NCI-H510A treated with DMSO at 0.1 percent for 48 hours (cell line): Measurements from ENCODE around the gene AP5S1.

Experiments used
- DNase-seq: peaks from one replicate; lab custom pipeline; 2025; lab: John Stamatoyannopoulos, UW

Gene AP5S1, protein sequence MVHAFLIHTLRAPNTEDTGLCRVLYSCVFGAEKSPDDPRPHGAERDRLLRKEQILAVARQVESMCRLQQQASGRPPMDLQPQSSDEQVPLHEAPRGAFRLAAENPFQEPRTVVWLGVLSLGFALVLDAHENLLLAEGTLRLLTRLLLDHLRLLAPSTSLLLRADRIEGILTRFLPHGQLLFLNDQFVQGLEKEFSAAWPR

DNA sequence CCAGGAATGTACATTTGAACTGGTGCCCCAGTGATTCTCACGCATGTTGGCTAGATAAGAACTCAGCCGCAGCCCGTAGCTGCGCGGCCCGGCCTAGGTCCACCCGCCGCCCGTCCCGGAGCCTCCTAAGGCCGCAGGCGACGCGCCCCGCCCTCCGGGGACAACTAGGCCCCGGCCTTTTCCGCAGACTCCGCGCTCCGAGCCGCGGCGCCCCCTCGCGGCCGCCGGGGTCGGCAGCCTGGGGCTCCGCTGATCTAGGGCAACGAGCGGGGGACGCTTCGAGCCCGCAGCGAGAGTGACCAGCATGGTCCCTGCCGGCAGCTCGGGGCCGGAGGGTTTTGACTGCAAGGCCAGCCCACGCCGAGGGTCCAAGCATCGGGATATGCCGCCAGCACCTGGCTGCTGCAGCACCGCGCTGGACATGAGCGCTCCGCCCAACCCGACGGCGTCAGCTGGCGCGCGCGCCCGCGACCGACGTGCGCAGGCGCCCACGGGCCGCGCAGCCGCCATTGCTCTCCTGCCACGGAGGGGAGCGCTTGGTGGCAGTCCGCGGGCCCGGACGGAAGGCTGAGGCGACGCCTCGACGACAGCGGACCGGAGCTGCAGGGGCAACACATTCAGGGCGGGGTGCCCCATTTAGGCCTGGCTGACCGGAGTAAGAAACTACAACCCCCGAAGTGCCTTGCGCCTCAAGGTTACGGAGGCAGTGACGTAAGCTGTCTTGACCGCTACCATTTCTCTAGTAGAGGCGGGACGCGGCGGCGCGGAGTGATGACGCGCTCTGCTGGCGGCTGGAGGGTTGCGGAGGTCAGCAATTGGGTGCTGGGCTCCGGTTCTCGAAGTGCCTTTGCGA lies at the start of gene AP5S1:
AP5S1 (plus strand) TSS at position 500 of the 853 bp plus-strand sequence. CDS start 1,571 bp downstream, outside the sequence.
- DNase-seq = peak; percentile 97

DNA sequence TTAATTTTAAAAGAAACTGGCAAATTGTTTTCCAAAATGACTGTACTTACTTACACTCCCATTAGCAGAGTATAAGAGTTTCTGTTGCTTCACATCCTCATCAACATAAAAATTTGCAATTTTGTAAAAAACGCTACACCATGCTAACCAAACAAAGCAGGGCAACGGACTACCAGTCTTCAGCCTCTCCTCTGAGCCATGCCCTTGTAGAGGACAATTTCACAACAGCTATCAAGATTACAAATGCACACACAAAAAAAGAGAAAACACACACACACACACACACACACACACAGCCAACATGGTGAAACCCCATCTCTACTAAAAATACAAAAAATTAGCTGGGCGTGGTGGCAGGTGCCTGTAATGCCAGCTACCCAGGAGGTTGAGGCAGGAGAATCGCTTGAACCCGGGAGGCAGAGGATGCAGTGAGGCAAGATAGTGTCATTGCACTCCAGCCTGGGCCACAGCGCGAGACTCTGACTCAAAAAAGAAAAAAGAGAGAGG lies 48.7 kb upstream of the AP5S1 start:
- DNase-seq = no peak

DNA sequence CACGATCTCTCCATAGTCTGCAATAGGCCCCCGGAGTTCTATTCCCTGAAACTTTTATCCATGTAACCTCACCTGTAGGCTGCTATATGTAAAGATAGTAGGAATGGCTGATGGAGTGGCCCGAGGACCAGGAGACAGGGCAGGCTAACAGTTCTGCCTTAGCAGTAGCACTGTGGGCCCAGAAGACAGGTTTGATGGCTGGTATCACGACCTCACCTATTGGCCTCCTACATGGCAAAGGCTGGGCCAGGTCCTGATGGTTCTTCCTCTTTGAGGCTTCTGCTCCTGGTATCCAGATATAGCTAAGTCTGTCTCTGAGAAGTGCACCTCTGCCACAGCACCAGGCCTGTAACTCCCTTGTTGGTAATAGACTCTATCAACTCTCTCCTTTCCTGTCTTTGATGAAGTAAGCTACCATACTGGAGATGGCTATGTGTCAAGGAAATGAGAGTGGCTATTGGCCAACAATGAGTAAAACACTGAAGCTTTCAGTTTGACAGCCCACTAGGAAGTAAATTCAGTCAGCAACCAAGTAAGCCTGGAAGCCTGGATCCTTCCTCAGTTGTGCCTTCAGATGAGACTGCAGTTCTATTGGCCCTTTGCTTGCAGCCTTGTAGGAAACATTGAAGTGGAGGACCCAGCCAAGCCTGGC lies 44.8 kb upstream of the AP5S1 start:
- no peak for DNase-seq

DNA sequence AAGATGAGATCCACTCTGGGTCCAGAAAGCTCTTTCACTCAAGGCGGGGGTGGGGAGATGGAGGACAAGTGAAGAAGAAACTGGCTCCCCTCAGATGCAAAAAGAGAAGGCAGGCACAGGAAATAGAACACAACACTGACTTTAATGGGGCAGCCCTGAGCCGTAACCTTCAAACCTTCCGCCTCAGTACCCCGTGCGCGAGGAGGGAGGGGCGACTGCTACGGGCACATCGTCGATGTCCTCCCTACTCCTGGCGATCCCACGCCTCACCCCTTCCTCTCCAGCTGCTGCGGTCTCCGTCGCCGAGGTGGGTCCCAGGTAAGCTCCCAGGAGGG lies 43.0 kb upstream of the AP5S1 start:
- peak; percentile 73 for DNase-seq

DNA sequence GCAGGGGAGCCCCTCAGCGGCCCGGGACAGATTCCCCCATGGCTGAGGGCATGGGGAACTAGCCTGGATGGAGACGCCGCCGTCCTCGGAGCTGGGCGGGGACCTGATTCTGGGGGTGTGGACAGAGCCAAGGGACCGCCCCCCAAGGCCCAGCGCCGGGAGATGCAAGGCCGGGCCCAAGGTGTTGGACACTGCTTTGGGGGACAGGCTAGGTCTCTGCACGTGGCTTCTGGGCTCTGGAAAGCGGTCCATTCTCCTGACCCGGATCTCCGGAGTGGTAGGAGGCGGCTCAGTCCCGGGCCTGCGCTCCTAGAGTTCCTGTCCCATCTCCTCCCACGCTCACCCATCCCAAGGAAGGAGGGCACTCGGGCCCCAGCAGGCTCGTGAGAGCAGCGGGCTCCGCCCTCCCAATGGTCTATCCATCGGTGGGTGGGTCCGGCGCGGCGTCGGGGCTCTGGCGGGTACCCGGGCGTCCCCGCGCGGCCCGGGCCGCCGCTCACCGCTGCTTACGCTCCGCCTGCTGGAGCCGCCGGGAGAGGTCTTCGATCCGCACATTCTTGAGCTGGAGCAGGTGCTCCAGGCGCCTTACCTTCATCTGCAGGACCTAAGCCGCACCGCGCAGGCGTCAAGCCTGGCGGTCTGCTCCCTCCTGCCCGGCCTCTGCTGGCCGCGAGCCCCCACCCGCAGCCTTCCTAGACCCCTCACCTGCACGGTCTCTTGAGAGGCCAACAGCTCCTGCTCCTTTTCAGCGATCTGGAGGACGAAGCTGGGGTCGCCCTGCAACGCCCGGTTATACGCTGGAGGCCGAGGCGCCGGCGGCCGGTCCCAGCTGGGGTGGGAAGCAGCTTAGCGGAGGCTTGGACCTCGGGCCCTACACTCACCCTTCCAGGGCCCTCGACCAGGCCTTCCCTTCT lies 42.4 kb upstream of the AP5S1 start:
- peak; percentile 89 for DNase-seq

DNA sequence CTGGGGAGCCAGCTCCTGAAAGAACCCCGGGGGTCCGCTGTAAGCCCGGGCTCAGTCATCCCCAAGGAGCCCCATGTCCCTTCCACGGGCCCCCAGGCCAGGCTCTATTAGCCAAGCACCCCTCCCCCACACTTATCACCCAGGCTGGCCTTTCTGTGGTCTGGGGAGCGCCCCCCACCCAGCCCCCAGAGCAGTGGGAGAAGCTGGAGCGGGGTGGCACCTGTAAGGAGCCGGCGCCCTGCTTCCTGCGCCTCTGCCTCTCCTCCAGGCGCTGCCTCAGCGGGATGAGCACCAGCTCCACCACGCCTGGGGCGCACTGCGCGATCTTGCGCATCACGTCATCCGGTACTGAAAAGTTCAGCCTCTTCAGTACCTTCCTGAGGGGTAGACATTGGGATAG lies 41.4 kb upstream of the AP5S1 start:
- no peak for DNase-seq

DNA sequence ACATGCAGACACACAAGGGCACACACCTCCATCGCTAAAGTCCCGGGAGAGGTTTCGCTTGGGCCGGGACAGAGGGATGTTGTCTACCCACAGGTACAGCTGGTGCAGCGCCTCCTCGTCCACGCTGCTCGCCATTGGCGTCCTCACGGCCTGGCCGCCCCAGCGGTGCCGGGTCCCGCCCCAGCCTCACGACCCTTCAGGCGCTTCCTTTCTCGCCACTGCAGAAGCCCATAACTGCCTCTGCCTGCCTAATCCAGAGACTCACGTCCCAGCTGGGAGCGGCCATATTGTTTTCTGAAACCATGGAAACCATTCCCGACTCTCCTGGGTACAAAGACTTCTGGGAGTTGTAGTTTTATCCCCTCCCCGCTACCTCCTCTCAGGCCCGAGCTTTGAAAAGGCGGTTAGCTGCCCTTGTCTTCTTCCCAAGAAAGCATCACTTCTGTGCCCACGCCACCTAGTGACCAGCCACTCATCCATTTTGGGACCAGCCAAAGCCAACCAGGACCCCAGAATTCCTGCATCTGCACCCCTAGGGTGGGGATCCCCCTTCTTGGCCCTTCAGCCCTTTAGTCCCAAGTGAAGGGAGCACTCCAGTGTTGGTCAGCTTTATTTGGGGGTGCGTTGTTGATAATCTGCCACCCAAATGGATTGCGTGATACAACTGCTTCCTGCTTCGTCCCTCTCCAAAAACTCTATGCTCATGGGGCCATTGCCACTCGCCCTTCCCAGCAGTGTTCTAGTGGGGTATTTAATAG lies 39.0 kb upstream of the AP5S1 start, which contains the start of gene SPEF1:
SPEF1 (minus strand) TSS at position 296 of the 758 bp plus-strand sequence; CDS start at position 135, 161 bp downstream.
- DNase-seq = peak; percentile 98

DNA sequence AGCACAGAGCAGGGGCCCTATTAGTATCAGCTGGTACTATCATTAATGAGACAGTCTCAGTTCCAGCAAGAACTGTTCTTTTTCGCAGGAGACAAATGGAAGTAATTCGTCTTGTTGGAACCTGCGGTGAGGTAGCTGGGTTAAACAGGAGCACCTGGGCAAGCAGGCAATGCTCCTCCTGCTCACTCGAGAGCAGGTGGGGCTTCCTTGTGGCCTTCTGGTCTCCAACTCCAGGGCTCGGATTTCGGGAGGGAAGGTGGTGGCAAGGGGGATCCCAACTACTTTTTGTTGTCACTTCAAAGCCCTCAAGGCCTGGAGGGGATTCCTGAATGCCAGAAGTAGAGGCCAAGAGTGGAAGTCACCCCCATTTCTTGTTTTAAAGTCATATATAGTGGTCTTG lies 37.8 kb upstream of the AP5S1 start:
- DNase-seq = peak; percentile 63

DNA sequence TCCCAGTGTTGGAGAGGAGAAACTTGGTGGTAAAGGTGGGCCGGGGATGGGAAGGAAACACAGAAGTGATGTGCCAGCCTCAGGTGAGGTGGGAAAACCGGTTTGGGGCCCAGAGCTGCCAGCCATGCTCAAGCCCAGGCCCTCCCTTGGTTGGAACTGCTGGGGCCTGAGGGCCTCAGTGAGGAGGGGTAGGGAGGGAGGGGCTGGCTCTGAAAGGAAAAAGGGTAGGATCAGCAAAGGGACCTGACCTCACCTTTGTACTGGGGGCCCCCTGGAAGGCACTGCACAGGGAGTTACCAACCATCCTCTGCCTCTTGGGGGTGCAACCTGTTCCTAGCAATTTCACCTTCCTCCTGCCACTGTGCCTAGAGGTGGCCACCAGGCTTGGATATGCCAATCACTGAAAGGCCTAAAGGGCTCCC lies 37.3 kb upstream of the AP5S1 start:
- DNase-seq = peak; percentile 72

DNA sequence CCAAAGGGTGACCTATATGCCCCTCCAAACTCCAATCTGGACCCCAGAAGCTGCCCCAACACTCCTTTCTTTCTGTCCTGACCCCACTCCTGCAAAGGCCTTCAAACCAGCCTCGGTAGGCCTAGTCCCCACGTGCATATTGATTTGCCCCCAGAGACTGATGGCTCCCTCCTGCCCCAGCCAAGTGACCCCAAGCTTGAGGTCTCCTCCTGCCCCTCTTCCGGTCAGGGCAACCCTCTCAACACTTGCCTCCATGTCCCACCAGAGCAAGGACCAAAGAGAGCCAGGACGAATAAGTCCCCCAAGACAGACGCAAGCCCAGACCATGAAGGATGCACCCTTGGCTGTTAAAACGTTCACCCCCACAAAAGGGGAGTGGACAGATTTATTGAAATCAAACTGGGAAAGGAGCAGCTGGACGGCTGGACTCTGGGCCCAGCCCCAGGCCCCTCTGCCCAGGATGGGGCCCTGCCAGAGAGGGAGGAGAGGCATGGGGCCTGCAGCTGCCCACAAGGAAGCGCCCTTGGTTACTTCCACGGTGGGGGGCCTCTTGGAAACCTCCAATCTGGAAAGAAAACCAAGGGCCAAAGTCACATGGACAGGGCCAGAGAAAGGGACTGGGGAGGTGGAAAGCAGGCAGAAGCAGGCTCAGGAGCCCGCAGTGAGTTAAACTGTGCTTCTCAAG lies 36.7 kb upstream of the AP5S1 start:
- DNase-seq = no peak

DNA sequence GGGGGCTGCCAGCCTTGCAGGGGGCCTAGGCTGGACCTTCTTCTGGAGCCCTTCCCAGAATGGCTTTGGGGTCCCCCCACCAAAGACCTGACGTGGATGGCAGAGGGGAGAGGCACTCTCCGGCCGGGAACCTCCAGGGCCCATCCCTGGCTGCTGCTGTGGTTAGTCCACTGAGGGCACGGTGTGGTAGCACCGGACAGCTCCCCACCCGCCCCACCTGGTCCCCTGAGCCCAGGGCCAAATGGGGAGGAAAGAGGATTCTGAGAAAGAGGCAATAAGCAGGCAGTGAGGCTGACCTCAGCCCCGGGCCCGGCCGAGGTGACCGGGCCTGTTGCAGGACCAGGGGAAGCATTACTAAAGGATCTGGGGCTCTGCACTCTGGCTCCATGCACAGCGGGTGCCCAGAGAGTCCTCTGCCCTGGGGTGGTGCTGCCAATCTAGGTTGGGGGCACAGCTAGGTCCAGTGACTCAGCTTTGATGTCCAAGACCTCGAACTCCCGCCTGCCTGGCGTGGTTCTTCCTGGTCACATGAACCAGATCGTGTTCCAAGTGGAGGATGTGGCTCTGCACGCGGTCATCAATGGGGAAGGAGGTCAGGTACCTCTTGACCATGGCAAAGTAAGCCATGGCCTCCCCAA lies 36.0 kb upstream of the AP5S1 start:
- no peak for DNase-seq

DNA sequence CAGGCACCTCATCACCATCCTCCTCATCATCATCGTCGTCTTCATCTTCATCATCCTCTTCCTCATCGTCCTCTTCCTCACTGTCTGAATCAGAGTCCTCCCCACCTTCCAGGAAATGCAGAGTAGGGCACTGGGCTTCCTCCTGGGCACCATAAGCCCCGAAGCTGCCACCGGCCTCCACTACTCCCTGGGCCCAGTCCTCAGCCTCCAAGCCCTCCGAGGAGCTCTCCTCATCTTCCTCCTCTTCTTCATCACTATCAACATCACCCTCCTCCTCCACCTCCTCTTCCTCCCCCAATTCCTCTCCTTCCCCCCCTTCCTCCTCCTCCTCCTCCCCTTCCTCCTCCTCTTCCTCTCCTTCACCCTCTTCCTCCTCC lies 35.5 kb upstream of the AP5S1 start:
- DNase-seq = no peak

DNA sequence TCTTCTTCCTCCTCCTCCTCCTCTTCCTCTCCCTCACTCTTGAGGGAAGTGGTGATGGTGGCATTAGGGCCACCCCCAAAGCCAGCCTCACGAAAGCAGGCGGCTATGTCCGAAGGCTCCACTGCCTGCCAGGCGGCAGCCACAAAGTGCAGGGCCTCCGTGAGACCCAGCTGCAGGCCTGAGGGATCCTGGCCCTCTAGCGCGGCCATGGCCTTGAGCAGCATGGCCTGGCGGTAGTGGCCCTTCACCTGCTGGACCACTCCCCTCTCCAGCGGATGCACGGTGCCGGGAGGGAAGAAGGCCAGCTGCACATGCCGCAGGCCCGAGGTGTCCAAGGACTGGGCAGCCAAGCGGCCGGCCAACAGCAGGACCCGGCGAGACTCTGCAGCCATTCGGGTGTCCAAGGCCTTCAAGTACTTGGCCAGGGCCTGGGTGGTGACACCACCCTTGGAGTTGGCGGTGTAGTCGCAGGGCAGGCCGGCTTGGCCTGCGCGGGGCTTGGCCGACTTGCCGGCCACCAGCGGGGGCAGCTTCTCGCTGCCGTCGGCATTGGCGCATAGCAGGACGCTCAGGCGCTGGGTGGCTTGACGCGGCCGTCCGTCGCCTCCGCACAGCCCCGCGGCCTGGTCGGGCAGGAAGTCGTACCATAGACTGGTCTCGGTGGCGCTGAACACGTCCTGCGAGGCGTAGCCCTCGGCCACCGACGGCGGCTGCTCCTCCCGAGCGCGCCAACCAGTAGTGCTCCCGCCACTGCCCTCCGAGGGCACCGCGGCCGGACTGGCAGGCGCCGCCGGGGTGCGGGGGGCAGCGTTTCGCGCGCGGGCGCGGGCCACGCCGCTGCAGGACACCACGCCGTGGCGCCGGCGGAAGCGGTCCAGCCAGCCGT lies 34.9 kb upstream of the AP5S1 start:
- no peak for DNase-seq

DNA sequence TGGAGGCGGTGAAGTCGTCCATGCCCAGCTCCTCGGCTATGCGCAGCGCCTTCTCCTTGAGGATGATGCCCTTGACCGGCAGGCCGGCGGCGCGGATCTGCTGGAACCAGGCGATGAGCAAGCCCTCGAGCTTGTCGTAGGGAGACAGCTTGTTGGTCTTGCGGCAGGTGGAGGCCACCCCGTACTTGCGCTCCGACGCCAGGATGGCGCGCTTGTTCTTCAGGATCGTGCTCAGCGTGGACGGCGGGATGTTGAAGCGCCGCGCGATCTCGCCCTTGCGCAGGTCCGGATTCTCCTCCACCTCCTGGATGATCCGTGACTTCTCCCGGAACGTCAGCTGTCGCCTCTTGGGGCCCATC lies 34.2 kb upstream of the AP5S1 start:
- DNase-seq = peak; percentile 39

DNA sequence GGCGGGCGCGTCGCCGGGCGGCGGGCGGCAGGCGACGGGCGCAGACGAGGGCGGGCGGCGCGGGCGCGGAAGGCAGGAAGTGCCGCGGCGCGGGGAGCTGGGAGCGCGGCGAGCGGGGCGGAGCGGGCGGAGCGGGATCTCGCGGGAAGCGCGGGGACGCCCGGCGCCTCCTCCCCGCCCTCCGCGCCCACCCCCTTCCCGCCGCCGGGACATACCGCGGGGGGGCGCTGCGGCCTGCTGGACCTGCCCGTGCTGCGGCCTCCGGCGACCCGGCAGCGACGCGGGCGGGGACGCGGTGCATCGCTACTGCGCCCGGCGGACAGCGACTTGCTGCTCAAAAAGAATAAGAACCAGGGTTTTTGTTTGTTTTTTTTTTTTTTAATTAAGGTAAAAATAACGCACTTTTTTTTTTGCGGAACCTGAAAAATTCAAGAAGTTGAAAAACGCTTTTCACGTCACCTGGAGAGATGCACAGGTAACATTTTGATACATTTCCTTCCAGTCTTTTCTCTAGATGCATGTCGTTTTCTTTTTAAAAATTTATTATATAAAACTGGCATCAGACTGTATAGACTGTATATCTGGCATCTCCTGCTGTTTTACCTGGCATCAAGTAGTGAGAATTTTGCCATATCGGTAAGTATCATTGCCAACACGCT lies 33.6 kb upstream of the AP5S1 start, which contains the start of gene CENPB:
CENPB (minus strand) TSS at position 76 of the 659 bp plus-strand sequence. CDS start 257 bp downstream, outside the sequence.
- peak; percentile 84 for DNase-seq

DNA sequence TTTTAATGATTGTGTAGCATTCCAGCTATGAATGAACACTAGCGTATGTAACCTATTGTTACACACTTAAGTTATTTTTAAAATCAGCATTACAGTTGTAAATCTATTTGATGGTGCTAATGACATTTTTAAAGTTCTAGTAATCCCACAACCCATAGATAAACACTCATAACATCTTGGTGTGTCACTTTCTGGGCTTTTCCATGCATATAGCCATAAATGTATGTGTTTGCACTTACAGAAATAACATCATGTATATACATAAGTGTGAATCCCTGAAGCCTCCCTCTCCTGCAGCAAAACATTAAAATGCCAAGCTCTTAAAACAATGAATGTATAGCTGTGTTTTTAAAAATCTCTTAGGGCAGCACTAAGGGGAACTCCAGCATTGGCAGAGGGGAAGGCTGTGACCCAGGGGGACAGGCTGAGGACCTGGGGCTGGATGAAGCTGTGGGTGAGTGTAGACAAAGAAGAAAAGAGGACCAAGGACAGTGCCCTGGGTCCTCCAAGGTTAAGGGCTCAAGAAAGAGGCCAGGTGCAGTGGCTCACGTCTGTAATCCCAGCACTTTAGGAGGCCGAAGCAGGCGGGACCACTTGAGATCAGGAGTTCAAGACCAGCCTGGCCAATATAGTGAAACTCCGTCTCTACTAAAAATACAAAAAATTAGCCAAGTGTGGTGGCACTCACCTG lies 32.9 kb upstream of the AP5S1 start:
- no peak for DNase-seq

DNA sequence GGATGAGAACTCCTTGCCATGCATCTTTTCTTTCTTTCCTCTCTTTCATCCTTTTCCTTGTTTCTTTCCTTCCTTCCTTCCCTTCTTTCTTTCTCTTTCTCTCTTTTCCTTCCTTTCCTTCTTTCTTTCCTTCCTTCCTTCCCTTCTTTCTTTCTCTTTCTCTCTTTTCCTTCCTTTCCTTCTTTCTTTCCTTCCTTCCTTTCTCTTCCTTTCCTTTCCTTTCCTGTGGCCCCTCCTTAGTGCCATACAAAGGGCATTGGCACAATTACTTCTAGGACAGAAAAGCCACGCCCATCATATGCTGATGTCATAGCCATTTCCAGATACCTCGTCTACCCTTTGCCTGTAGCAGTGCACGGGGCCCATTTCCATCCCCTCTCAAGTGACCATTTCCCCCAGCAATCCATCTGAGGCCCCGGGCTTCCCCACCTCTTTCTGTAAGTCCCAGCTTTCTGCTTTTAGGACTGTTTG lies 31.6 kb upstream of the AP5S1 start:
- peak; percentile 50 for DNase-seq
